Vagina (tissue), 2 donors: Measurements from ENCODE around the gene PPFIA4.
A peak's percentile ranks its signal among the peaks of the same experiment; 100 is the strongest.

Source experiments
- POLR2A ChIP-seq, 2 donors: fragments of 450-650 bp; IDR thresholded peaks; one replicate each; pipeline ENCODE4 v1.6.1; 2017; ENCODE audit warnings: antibody characterized with exemption in 2 of 2, mild to moderate bottlenecking in 2 of 2, moderate library complexity in 2 of 2
- POLR2AphosphoS5 ChIP-seq, 2 donors: sonication (generic); formaldehyde crosslinking; IDR thresholded peaks; one replicate each; pipeline ENCODE4 v1.9.0; 2017; ENCODE audit warnings: antibody characterized with exemption in 2 of 2, mild to moderate bottlenecking in 2 of 2, low read depth in 1 of 2; ENCODE audit not compliant: insufficient read depth in 1 of 2
- TF ChIP-seq, protein P1 (sequence below), 3 experiments: fragments of 450-650 bp in 2 of 3; fragments of 200-600 bp in 1 of 3; sonication (generic) in 1 of 3; IDR thresholded peaks; one replicate each; pipeline ENCODE4 v1.5.1; 2017 to 2019; ENCODE audit warnings: antibody characterized with exemption in 3 of 3, mild to moderate bottlenecking in 2 of 3, moderate library complexity in 2 of 3

DNA sequence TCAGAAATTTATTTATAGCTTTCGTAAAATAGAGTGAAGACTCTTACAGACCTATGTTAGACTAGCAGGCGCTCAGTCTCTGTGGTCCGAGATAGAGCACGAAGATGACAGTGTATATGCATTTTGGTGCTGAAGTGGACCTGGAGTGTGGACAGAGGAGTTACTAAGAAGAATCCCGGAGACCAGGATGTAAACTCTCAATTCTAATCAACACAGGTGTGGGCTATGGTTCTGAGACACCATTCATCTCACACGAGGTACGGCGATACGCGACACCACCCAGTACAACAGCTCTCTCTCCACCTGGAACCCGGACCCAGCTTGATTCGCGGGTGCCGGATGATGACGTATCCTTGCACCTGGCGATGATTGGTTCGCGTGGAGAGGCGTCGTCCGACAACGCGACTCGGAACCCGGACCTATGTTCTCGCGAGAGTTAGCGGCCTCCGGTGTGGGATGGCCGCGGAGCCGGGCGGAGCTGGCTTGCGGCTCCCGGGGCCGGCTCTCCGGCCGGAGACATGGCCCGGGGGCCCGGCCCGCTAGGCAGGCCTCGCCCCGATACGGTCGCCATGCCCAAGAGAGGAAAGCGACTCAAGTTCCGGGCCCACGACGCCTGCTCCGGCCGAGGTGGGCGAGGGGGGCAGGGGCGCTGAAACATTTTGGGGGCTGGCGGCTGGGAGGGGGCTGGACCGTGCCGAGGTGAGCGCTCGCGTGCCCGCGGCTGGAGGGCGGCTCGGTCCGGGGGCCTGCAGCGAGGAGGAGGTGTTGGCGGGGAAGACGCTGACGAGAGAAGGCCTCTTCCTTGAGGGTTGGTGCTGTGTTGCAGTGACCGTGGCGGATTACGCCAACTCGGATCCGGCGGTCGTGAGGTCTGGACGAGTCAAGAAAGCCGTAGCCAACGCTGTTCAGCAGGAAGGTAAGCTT, 19.1 kb upstream of the PPFIA4 start, which contains the start of gene TMEM183A:
- TF ChIP-seq POLR2A (IDR thresholded peaks at IDR 0.05) = peak in 1 of 2 donors; percentile 79
- TF ChIP-seq, protein P1, sequence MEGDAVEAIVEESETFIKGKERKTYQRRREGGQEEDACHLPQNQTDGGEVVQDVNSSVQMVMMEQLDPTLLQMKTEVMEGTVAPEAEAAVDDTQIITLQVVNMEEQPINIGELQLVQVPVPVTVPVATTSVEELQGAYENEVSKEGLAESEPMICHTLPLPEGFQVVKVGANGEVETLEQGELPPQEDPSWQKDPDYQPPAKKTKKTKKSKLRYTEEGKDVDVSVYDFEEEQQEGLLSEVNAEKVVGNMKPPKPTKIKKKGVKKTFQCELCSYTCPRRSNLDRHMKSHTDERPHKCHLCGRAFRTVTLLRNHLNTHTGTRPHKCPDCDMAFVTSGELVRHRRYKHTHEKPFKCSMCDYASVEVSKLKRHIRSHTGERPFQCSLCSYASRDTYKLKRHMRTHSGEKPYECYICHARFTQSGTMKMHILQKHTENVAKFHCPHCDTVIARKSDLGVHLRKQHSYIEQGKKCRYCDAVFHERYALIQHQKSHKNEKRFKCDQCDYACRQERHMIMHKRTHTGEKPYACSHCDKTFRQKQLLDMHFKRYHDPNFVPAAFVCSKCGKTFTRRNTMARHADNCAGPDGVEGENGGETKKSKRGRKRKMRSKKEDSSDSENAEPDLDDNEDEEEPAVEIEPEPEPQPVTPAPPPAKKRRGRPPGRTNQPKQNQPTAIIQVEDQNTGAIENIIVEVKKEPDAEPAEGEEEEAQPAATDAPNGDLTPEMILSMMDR (IDR thresholded peaks at IDR 0.05) = no peak
- TF ChIP-seq POLR2AphosphoS5 (IDR thresholded peaks at IDR 0.05; ENCODE audit: insufficient read depth in 1 of 2, low read depth in 1 of 2) = peak; percentile 92 to 93
